ENCODE data around the gene PDIA3.

DNA sequence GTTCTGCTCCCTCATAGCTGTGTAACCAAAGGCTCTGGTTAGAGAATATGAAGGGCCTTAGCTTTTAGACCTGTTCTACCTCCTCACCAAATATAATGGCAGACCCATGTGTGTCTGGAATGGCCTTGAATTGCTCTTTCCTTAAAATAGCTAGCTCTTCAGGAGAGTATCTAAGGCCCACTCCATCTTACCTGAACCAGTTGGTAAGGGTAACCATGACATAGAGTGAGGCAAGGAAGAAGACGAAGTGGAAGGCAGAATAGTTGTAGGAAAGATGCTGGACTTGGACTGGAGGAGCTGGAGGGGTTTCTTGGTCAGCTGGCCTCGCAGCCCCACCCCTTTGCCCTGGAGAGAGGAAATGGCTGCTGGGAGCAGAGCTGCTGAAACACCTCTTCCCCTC, 49.0 kb downstream of the PDIA3 start:
- no peak for TF ChIP-seq CTCF (conservative IDR thresholded peaks at IDR 0.05 in 1 of 2, IDR thresholded peaks at IDR 0.05 in 1 of 2; ENCODE audit: extremely low read depth in 1 of 2, insufficient read depth in 1 of 2, low read depth in 1 of 2, low read length in 2 of 2)
- no peak for TF ChIP-seq EZH2 (IDR thresholded peaks at IDR 0.05; ENCODE audit: borderline replicate concordance, low read length)
